Activated CD4-positive, alpha-beta T cell treated with anti-CD3 and anti-CD28 coated beads, Interleukin-2, amount 50 U/mL, for 1 hour (primary cell): ENCODE measurements around the gene B4GALT1.

Source experiments
- DNase-seq: peaks from one replicate; pipeline ENCODE4 v3.0.0-alpha.2; 2020

The B4GALT1 gene, protein sequence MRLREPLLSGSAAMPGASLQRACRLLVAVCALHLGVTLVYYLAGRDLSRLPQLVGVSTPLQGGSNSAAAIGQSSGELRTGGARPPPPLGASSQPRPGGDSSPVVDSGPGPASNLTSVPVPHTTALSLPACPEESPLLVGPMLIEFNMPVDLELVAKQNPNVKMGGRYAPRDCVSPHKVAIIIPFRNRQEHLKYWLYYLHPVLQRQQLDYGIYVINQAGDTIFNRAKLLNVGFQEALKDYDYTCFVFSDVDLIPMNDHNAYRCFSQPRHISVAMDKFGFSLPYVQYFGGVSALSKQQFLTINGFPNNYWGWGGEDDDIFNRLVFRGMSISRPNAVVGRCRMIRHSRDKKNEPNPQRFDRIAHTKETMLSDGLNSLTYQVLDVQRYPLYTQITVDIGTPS

DNA sequence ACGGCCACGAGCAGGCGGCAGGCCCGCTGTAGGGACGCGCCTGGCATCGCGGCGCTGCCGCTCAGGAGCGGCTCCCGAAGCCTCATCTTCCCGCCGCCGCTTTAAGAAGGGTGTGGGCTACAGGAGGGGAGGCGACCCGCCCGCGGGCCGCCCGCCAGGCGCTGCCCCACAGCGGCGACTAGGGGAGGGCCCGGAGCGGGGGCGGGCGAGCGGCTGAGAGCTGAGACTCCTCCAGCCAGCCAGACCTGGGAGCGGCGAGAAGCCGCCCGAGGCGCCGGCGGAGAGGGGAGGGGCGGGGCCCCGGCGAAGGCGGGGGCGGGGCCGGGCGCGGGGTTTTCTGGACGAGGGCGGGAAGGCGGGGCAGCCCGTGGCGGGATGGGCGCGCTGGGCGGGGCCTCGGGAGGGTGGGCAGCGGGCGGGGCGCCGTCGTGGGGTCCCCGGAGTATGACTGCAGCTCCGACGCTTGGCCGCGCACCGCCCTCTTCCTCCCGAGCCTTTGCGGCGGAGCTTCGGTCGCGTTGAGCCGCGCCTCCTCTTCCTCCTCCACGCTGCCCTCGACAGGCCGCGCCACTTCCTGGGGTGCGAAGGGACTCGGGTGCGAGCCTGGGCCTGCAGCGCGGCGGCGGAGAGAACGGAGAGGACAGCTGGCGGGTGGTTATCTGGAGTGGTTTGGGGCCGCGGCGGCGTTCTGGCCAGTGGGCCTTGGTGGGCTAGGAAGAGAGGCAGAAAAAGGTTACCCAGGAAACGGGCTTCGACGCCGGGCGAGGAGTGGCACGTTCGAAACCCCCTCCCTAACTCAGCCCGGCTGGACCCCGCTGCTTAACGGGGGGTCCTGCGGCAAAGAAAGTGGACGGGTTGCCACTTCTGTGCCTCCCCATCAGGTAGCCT is at the start of gene B4GALT1:
Gene B4GALT1, minus strand, starts transcription at position 253 of the 888 bp plus-strand sequence. Its CDS starts 167 bp downstream, at position 86.
- peak; percentile 97 for DNase-seq

DNA sequence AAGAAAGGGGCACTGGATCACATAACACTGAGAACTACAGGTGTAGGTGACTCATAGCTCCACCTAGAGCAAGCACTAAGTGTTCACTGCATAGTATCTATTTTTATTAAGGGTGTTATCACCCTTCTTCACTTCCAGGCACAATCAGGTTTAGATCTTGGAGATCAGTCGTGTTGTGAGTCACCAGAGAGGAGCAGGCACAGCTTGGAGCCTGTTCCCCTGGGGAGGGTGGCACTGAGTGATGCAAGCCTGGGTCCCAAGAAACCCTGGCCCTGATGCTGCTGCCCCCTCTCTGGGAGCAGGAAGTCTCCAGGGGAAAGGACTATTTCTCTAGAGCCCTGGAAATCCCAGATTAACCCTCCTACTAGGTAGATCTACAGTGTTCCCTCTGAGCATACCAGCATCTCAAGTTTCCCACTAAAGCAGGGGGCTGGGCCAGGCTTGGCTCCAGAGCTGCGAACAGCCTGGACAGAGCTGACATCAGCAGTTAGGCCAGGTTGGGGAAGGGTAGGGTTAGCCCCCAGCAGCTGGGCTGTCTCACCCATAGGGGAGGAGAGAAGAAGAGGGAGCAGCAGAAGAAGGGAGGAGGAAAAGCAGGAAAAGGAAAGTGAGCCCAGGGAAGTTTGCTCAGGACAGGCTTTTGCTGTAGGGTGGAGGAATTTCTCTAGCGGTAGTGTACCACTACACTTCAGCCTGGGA is 44.7 kb upstream of the B4GALT1 start:
- no peak for DNase-seq

DNA sequence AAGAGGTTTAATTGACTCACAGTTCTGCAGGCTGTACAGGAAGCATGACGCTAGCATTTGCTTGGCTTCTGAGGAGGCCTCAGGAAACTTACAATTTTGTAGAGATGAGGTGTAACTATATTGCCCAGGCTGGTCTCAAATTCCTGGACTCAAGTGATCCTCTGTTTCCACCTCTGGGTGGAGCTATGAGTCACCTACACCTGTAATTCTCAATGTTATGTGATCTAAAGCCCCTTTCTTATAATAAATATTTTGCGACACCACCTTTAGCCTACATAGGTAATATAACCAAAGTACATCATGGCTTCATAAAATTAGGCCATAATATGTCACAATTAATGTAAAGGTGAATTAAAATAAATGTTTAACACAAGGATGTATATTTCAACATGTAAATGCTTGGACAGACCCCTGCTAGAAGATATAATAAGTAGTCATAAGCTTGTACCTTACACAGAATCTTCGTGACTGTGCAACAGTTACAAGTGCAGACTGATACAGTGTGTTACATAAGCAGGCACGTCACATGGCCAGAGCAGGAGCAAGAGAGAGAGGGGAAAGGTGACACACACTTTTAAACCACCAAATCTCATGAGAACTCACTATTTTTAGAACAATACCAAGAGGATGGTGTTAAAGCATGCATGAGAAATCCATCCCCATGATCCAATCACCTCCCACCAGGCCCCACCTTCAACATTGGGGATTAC is 43.0 kb upstream of the B4GALT1 start:
- no peak for DNase-seq

DNA sequence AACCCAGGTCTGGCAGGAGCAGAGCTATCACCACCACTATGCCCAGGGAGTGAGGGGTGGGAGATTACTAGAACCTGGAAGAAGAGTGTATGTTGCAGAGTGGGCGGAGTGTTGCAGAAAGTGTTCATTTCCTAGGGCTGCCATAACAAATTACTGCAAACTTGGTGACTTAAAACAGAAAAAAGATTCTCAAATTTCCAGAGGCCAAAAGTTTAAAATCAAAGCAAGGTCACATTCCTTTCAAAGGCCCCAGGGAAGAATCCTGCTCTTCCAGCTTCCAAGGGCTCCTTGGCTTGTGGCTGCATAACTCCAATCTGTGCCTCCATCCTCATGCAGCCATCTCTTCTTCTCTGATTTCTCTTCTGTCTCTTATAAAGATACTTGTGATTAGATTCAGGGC is 42.3 kb upstream of the B4GALT1 start:
- DNase-seq, result no peak

DNA sequence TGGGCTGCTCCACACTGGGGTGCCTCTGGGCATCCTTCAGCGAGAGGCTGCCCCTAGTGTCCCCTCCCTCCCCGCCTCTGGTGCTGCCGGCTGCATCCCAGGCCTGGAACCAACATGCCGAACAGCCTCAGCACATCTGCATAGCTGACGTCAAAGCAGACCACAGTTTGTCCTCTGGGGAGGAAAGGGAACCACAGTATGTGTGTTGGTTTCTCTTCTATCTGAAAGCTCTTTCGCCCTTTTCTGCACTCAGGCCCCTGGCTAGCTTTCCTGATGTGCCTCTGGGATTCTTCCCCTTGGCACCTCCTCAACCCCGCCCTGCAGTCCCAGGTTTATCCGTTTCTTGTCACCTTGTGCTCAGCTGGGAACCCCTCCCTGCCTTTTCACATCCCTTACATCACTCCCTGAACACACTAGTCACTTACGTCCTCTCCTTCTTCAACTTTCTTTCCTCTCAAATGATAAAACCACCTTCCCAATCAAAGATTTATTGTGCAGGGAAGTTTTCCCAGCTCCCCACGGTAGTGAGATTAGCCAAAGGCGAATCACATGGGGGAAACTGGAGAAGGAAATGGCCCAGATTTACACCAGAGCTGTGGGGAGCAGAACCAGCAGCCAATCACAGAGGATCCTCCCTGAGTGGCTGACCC is 35.5 kb upstream of the B4GALT1 start:
- DNase-seq, result peak; percentile 3

DNA sequence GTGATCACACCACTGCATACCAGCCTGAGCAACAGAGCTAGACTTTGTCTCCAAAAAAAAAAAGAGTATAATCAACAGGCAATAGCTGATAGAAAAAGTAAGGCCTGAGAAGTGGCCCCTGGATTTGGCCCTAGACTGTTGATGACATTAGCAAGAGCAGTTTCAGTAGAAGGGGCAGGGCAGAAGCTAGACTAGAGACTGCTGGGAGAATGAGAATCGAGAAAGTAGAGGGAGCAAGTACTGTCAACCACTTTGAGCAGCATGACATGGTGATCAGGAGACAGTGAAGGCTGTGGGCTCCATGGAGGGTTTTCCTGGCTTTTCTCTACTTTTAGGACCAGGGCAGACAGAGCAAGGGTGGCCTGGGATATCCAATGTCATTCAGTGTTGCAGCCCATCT is 34.9 kb upstream of the B4GALT1 start:
- no peak for DNase-seq

DNA sequence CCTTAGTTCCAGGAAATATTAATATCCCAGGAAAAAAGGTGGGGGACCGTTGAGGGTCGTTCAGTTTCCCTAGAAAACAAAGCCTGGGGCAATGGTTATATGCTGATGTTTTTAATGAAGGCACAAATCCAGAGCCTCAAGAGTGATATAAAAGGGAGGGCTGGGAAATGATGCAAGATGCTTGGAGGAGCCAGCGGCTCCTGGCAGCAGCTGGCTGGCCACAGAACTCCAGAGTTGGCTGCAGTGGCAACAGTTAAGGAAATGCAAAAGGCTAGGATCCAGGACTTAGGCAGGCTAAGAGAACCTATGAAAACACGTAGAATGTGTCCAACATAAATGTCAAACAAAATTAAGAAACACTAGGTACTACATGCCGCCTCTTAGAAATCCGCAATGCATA is 31.0 kb upstream of the B4GALT1 start:
- no peak for DNase-seq

DNA sequence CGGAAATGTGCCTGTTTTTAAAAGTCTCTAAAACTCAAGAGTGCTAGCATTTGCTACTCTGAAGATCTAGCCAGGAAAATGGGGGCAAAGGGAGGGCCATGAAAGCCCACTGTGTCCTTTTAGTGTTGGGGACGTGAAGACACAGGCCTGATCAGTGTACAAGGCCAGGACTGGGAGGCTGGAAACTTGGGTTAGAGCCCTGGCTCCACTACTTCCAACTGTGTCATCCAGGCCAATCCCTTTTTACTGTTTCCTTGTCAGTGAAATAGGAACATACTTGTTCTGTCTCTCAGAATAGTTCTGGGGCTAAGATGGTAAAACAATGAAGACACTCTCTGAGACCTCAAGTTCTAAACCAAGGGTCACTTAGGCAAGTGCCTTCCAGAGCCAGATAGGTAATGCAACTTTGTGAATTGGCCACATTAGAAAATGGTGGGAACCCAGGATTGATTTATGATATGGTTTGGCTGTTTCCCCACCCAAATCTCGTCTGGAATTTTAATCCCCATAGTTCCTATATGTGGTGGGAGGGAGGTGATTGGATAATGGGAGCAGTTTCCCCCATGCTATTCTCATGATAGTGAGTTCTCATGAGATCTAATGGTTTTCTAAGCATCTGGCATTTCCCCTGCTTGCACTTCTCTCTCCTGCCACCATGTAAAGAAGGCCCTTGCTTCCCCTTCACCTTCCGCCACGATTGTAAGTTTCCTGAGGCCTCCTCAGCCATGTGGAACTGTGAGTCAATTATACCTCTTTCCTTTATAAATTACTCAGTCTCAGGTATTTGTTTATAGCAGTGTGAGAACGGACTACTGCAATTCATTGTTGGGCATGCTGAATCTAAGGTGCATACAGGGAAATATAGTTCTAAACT is 30.4 kb upstream of the B4GALT1 start:
- no peak for DNase-seq

DNA sequence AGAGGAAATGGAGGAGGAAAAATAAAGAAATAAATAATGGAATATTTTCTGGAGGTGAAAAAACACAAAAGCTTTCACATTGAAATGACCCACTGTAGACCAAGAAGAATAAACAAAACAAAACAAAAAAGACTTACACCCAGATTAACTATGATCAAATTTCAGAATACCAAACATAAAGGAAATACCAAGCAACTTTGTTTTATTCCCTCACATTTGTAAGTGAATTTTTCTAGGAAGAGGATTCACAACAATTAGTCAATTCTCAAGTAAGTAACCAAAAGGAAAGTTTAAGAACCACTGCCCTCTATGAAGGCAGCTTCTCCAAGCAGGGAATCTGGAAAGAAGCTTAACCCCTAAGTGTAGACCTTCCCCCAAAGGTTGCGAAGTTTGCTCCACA is 29.6 kb upstream of the B4GALT1 start:
- DNase-seq, result no peak

DNA sequence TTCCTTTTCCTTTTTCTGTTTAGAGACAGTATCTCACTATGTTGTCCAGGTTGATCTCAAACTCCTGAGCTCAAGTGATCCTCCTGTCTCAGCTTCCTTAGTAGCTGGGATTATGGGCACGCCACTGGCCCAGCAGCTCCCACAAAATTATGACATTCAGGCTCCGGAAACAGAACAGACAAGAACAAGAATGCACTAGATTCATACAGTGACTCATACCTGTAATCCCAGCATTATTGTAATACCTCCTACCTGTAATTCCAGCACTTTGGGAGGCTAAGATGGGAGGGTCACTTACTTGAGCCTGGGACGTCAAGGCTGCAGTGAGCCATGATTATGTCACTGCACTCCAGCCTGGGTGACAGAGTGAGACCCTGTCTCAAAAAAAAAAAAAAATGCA is 26.7 kb upstream of the B4GALT1 start:
- no peak for DNase-seq

DNA sequence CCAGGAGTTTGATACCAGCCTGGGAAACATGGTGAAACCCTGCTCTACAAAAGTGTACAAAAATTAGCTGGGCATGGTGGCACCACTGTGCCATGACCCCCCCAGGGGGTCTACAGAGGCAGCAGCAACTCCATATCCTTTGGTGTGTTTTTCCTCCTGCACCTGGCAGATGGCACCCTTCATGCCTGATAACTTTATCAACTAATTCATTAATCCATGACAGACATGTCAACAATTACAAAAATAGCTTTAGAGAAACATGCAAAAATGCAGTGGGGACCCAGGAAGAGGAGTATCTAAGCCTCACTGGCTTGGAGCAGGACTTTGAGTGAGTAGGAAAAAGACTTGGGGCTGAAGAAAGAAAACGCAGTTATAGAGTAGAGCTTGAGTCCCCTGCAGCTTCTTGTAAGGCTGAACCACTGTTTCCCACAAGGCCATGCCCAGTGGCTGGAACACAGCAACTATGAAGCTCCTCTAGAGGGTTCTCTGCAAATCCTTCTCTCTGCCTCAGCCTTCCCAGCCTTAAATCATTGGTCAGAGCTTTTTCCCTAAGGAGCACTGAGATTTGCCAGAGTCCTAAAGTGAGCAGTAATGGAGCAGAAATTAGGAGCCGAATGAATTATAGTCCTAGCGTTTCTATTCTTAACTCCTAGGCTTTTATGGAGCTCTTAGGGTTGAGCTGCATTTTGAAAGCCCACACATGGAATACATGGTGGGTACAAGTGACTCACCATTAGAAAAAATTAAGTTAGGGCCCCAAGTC is 25.5 kb upstream of the B4GALT1 start:
- no peak for DNase-seq

DNA sequence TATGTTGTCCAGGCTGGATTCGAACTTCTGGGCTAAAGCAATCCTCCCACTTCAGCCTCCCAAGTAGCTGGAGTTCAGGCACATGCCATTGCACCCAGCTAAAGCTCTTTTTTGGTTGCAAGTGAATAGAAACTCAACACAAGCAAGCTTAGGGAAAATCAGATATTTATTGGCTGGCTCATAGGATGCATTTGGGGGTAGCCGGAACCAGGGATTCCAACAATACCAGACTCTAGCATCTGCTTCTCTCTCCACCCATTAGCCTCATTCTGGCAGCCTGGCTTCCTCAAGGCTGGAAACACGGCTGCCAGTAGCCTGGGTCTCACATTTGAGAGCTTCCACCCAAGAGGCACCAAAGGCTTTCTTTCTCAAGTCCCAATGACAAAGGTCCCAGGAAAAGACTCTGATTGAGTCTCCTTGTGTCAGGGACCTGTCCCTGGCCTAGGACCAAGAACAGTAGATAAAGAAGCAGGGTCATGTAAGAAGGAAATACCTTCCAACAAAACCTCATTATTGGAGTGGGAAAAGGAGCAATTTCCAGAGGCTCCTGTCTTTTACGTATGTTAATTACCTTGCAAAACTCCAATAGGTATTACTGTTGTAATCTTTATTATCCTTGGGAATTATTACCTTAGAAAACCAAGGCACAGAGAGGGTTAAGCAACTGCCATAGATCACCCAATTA is 23.0 kb upstream of the B4GALT1 start:
- no peak for DNase-seq

DNA sequence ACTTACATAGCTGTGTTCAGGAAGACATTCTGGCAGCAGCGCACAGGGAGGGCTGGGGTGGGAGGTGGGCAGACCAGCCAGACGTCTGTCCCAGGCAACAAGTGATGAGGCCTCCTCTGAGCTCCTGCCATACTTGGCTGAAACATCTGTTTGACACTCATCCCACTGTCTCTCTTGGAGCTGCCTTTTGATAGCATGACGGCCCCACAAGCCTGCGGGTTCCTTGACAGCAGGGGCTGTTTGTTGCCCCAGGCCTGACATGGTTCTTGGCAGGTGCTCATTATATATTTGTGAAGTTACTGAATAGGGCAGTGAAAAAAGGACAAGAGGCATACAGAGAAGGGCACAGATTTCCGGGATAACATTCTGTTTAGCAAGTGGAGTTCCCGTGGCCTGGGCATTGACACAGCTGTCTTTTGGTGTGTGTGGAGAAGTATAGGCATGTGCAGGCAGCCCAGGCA is 22.2 kb upstream of the B4GALT1 start:
- no peak for DNase-seq

DNA sequence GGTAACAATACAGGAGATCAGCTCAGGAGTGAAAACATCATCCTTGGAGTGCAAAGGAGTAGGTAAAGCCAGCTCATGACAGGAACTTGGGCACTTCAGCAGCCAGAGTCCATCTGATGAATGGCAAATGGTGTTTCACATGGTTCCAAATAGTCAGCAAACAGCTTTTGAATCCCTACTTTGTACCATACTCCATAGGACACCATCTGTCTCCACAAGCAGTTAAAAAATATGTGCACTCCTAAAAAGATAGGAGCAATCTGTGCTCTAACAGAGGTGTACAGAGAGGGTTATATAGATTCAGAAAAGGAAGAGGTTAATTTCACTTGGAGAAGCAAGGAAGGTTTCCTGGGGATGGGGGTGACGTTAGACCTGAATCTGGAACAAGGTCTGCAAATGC is 21.6 kb upstream of the B4GALT1 start:
- no peak for DNase-seq

DNA sequence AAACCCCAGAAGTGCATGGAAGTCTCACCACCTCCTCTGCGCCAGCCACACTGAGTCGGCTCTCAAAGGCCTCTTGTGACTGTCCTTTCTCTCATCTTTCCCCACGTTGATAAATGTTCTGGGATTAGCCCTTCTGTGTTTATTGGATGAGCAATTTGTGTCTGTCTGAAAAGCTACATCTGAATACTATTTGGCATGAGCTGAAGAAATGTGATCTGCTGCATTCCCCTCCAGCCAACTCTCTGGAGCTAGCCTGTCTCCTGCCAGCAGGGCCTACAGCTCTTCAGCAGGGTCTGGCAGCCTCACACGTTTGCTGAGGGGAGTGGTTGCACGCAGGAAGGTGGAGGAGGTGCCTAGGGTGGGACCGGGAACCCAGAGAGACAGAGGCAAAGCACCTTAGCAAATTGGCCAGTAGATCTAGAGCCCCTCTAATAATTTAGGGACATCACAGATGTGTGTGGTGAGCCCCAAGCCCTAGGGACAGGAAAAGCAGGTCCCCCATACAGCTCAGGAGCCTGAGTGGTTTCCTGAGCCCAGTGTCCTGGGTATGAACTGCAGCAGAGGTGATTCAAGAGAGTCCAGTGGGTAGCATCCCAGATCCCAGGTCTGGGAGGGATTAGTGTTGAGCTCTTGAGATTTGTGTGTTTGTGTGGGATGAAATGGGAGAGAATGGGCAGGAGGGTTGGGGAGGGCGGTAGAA is 20.5 kb upstream of the B4GALT1 start:
- no peak for DNase-seq

DNA sequence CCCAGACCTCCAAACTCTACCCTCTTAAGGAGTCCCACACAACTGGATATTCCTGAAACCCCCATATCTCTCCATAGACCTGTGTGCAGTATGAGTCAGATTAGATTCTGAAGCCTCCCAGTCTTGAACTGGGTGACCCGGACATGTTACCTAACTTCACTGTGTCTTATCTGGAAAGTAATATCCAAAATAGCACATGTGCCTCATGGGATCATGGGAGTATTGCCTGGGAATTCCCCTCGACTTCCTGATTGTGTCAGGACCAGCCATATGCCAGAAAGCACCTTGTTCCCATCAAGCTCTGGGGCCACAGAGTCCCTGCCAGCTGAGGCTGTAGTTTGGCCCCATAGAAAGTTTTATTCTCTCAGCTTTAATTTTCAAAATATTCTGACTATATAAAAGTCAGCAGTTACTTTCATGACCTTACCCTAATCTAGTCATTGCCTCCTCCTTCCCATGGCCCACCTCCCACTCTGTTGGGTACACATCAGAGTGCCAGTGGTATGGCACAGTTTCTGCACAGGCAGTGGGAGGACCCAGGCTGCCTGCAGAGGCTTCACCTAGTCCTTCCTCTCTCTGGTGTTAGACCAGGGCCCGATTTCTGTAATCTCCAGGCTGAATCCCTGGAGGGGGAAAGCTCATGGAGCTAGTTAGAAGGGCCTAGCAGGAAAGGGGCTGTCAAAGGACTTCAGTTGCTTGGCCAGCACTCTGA is 19.5 kb upstream of the B4GALT1 start:
- no peak for DNase-seq

DNA sequence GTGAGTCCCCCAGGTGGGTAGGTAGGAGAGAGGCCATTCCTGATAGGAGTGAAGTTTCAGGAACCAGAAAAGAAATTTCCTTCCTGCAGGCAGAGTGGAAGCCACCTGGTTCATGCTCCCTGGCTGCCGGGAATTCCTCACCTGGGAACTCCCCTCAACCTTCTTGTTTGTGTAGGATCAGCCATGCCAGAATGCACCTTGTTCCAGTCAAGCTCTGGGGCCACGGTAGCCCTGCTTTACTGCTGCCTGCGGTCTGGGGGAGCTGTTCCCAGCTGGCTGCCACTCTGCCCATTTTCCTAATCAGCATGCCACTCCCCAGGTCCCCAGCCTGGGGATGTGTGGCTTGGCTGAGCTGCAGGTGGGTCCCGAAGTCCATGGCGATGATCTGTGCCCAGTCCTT is 18.7 kb upstream of the B4GALT1 start:
- no peak for DNase-seq

DNA sequence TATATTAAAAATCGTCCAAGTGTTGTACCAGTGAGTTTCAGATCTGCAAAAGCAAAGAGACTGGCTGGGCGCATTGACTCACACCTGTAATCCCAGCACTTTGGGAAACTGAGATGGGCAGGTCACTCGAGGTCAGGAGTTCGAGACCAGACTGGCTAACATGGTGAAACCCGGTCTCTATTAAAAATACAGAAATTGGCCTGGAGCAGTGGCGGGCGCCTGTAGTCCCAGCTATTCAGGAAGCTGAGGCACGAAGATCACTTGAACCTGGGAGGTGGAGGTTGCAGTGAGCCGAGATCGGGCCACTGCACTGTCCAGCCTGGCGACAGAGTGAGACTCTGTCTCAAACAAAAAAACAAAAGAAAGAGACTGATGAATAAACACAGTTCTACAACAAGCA is 18.3 kb upstream of the B4GALT1 start:
- no peak for DNase-seq
